Immature natural killer cell (primary cell): Measurements from ENCODE around the gene NUDT3. TPM values are rescaled to one million over a fixed set of nuclear protein-coding genes. Genes with fewer than 3 reads are reported as not detected.
A peak's percentile ranks its signal among the peaks of the same experiment; 100 is the strongest.
"Not testable (repeated sequence)": the region's sequence is repeated elsewhere in the genome, so short reads cannot be mapped to it uniquely, and the experiment has no call there.

Source experiments
- DNase-seq, 3 donors: peaks; one replicate each; pipeline ENCODE4 v3.0.0; 2022; ENCODE audit warnings: mixed read lengths in 1 of 3
- H3K27ac Mint-ChIP-seq, 6 donors: one replicate each; pipeline ENCODE4 v1.8.0; 2020; ENCODE audit warnings: mixed read lengths in 6 of 6, mild to moderate bottlenecking in 5 of 6, inconsistent platforms in 4 of 6, moderate library complexity in 3 of 6
- H3K27me3 Mint-ChIP-seq, 3 donors: one replicate each; pipeline ENCODE4 v1.8.0; 2020 to 2021; ENCODE audit warnings: low read depth in 3 of 3, mild to moderate bottlenecking in 3 of 3, mixed read lengths in 3 of 3, moderate library complexity in 3 of 3, inconsistent platforms in 1 of 3
- H3K36me3 Mint-ChIP-seq, 3 donors: one replicate each; pipeline ENCODE4 v1.8.0; 2020; ENCODE audit warnings: mixed read lengths in 3 of 3, inconsistent platforms in 2 of 3, mild to moderate bottlenecking in 2 of 3
- H3K4me1 Mint-ChIP-seq, 2 donors: one replicate each; pipeline ENCODE4 v1.8.0; 2020; ENCODE audit warnings: inconsistent platforms in 2 of 2, mild to moderate bottlenecking in 2 of 2, mixed read lengths in 2 of 2, moderate library complexity in 1 of 2
- H3K4me3 Mint-ChIP-seq, 5 donors: one replicate each; pipeline ENCODE4 v1.8.0; 2020; ENCODE audit warnings: mild to moderate bottlenecking in 5 of 5, mixed read lengths in 5 of 5, inconsistent platforms in 3 of 5, moderate library complexity in 3 of 5
- H3K9me3 Mint-ChIP-seq, 6 donors: one replicate each; pipeline ENCODE4 v1.8.0; 2020; ENCODE audit warnings: mild to moderate bottlenecking in 6 of 6, mixed read lengths in 6 of 6, inconsistent platforms in 4 of 6, moderate library complexity in 3 of 6
- polyA plus RNA-seq, 3 donors: library from polyadenylated mRNA; unstranded; fragments of 300-500 nt; fragmentation: Illumina TruSeq; gene quantifications; one replicate each; pipeline ENCODE4 v1.2.3, GENCODE V29; 2021

NUDT3 gene
- polyA plus RNA-seq, 3 donors from 2014 or later = 5.0 to 10.3 (median 8.3) TPM

DNA sequence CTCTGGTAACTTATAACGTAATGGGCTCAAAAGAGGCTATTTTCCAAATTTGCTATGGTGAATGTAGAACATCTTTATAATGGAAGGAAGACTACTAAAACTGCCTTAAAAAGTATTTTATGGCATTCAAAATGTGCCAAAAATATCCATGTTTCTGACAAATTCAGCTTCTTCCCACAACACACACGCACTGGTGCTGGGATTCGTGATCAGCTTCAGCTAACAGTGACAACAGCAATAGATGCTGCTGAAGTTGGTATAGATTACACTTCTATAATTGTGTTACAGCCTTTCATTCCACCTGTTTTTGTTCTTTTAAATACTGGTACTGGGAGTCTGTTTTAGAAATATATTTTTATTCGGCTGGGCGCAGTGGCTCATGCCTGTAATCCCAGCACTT is 19.0 kb downstream of the NUDT3 start:
- Mint-ChIP-seq H3K4me1 (peaks cover 6 to 17% of the 10 kb centered on the region in 2 donors), H3K27ac (no peak overlapping the region)

GRCh38 chr6:34371865-34372264 is 20.6 kb downstream of the NUDT3 start:
- H3K36me3 Mint-ChIP-seq, H3K4me3 Mint-ChIP-seq, H3K27me3 Mint-ChIP-seq, DNase-seq, H3K27ac Mint-ChIP-seq, H3K9me3 Mint-ChIP-seq: not testable (repeated sequence)
- peaks cover 9 to 28% of the 10 kb centered on the region in 2 donors for H3K4me1 Mint-ChIP-seq

More for the DNA sequence above, 19.0 kb downstream of the NUDT3 start:
- no peaks in the 10 kb centered on the region for H3K36me3 Mint-ChIP-seq
- H3K9me3 Mint-ChIP-seq = no peaks in the 10 kb centered on the region
- DNase-seq = no peak
- peaks cover 0 to 2% (median 0%) of the 10 kb centered on the region in 3 donors for H3K27me3 Mint-ChIP-seq
- no peak overlapping the region for H3K4me3 Mint-ChIP-seq

DNA sequence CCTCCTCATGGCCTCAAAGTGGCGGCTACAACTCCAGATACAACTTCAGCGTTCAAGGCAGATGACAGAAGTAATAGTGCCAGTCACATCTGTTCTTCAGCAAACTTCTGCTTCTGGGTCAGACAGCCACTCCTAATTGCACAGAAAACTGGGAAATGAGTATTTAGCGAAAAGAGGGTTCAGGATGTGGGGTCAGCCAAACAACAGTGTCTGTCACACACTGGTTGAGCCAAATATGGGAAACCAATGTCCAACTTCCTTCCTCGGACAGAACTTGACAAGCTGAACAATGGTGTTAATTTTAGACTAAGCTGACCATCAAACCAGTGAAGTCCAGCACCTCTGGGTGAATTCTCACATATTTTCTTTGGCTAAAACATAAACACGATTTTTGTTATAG is 22.1 kb downstream of the NUDT3 start:
- DNase-seq = no peak
- H3K36me3 Mint-ChIP-seq = no peaks in the 10 kb centered on the region
- peaks cover 0 to 2% (median 0%) of the 10 kb centered on the region in 3 donors for H3K27me3 Mint-ChIP-seq
- peaks cover 12 to 28% of the 10 kb centered on the region in 2 donors for H3K4me1 Mint-ChIP-seq
- H3K27ac Mint-ChIP-seq = peak overlapping the region in 2 of 6 donors; percentile 58 to 63
- no peak overlapping the region for H3K4me3 Mint-ChIP-seq
- H3K9me3 Mint-ChIP-seq = no peaks in the 10 kb centered on the region

DNA sequence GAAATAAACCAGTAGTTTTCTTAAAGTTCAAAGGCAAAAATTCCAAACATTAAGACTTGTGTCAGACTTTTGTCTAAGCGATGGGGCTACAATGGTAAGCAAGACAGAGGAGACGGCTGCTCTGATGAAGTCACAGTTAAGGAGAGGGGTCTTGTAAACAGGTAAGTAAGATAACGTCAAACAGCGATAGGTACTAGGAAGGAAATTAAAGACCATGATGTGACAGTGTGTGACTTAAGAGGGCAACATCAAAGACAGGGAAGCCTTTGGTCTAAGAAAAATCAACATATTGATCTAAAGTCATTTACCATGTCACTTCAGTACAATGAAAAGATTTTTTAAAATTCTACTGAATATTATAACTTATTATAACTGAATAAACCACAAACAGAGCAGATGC is 23.1 kb downstream of the NUDT3 start:
- H3K36me3 Mint-ChIP-seq = no peaks in the 10 kb centered on the region
- peaks cover 0 to 2% (median 0%) of the 10 kb centered on the region in 3 donors for H3K27me3 Mint-ChIP-seq
- peaks cover 14 to 30% of the 10 kb centered on the region in 2 donors for H3K4me1 Mint-ChIP-seq
- no peak for DNase-seq
- H3K4me3 Mint-ChIP-seq = no peak overlapping the region
- H3K9me3 Mint-ChIP-seq = no peaks in the 10 kb centered on the region
- no peak overlapping the region for H3K27ac Mint-ChIP-seq

GRCh38 chr6:34366639-34366921 is 25.9 kb downstream of the NUDT3 start:
- no peak for DNase-seq
- Mint-ChIP-seq H3K36me3 (no peaks in the 10 kb centered on the region), H3K27me3 (no peaks in the 10 kb centered on the region), H3K4me3 (no peak overlapping the region), H3K9me3 (no peaks in the 10 kb centered on the region), H3K27ac (no peak overlapping the region), H3K4me1 (peaks cover 34 to 55% of the 10 kb centered on the region in 2 donors)

DNA sequence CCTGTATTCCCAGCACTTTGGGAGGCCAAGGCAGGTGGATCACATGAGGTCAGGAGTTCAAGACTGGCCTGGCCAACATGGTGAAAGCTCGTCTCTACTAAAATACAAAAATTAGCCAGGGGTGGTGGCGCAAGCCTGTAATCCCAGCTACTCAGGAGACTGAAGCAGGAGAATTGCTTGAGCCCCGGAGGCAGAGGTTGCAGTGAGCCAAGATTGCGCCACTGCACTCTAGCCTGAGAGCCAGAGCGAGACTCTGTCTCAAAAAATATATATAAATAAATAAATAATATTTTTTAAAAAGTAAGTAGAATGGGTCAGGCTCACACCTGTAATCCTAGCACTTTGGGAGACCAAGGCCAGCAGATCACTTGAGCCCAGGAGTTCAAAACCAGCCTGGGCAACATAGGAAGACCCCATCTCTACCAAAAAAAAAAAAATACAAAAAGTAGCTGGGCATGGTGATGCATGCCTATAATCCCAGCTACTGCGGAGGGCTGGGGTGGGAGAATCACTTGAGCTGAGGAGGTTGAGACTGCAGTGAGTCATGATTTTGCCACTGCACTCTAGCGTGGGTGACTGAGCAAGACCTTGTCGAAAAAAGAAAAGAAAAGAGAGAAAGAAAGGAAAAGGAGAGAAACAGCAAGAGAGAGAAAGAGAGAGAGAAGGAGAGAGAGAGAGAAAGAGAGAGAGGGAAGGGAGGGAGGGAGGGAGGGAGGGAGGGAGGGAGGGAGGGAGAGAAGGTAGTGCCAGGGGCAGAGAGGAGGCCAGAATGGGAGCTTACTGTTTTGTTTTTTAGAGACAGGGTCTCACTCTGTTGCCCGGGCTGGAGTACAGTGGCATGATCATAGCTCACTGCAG is 26.5 kb downstream of the NUDT3 start:
- not testable (repeated sequence) for H3K9me3 Mint-ChIP-seq, H3K27me3 Mint-ChIP-seq, H3K4me3 Mint-ChIP-seq, H3K36me3 Mint-ChIP-seq, DNase-seq
- peak overlapping the region in 1 of 6 donors; percentile 68 for H3K27ac Mint-ChIP-seq
- H3K4me1 Mint-ChIP-seq = peaks cover 39 to 61% of the 10 kb centered on the region in 2 donors

GRCh38 chr6:34363681-34364075 is 28.8 kb downstream of the NUDT3 start:
- H3K9me3 Mint-ChIP-seq, H3K27me3 Mint-ChIP-seq, DNase-seq, H3K4me3 Mint-ChIP-seq, H3K36me3 Mint-ChIP-seq: not testable (repeated sequence)
- peak overlapping the region in 2 of 6 donors; percentile 9 to 43 for H3K27ac Mint-ChIP-seq
- peaks cover 43 to 59% of the 10 kb centered on the region in 2 donors for H3K4me1 Mint-ChIP-seq

- Mint-ChIP-seq H3K4me1 (peaks cover 42 to 55% of the 10 kb centered on the region in 2 donors), H3K9me3 (no peaks in the 10 kb centered on the region), H3K4me3 (no peak overlapping the region), H3K27me3 (peaks cover 0 to 1% (median 0%) of the 10 kb centered on the region in 3 donors), H3K36me3 (no peaks in the 10 kb centered on the region), H3K27ac (peak overlapping the region in 3 of 6 donors; percentile 9 to 67 (median 43))
- no peak for DNase-seq
Observed at GRCh38 chr6:34362909-34363680, 29.4 kb downstream of the NUDT3 start.

- no peak overlapping the region for H3K27ac Mint-ChIP-seq
- H3K9me3 Mint-ChIP-seq = no peaks in the 10 kb centered on the region
- peaks cover 0 to 1% (median 0%) of the 10 kb centered on the region in 3 donors for H3K27me3 Mint-ChIP-seq
- H3K36me3 Mint-ChIP-seq = no peaks in the 10 kb centered on the region
- no peak overlapping the region for H3K4me3 Mint-ChIP-seq
- DNase-seq = no peak
- H3K4me1 Mint-ChIP-seq = peaks cover 39 to 48% of the 10 kb centered on the region in 2 donors
Observed at GRCh38 chr6:34362176-34362575, 30.3 kb downstream of the NUDT3 start.

DNA sequence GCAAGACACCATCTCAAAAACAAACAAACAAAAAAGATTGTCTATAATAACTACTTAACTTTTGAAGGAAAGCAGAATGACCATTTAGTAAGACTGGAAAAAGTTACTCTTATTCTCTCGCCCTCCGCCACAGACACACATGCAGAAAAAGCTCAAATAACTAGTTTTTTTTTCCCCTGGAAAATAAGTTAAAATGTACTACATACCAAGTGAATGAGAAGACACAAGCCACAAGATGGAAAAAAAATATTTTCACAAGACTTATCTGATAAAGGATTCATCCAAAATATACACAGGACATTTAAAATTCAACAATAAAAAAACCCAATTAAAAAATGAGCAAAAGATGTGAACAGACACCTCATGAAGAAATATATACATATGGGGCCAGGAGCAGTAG is 31.9 kb downstream of the NUDT3 start:
- peak overlapping the region in 1 of 6 donors; percentile 3 for H3K27ac Mint-ChIP-seq
- H3K27me3 Mint-ChIP-seq = peaks cover 0 to 1% (median 0%) of the 10 kb centered on the region in 3 donors
- no peaks in the 10 kb centered on the region for H3K36me3 Mint-ChIP-seq
- no peak overlapping the region for H3K4me3 Mint-ChIP-seq
- H3K9me3 Mint-ChIP-seq = no peaks in the 10 kb centered on the region
- DNase-seq = no peak
- peaks cover 36 to 54% of the 10 kb centered on the region in 2 donors for H3K4me1 Mint-ChIP-seq

DNA sequence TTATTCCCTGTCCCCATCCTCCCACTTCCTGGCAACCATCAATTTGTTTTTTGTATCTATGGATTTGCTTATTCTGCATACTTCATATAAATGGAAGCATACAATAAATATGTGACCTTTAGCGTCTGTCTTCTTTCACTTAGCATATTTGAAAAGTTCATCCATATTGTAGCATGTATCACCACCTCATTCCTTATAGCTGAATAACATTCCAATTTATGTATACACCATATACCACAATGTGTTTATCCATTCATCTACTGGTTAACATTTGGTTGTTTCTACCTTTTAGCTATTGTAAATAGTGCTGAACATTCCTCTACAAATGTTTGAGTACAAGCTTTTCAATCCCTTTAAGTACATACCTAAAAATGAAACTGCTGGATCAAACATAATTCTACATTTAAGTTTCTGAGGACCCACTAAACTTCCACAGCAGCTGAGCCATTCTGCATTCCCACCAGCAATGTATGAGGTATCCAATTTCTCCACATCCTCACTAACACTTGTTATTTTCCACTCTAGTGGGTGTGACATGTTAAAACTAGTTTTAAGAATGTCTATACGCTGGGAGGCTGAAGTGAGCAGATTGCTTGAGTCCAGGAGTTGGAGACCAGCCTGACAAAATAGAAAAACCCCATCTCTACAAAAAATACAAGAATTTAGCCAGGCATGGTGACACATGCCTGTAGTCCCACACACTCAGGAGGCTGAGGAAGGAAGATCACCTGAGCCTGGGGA is 32.9 kb downstream of the NUDT3 start:
- Mint-ChIP-seq H3K4me3 (no peak overlapping the region), H3K9me3 (no peaks in the 10 kb centered on the region), H3K27me3 (peaks cover 0 to 1% (median 0%) of the 10 kb centered on the region in 3 donors), H3K36me3 (no peaks in the 10 kb centered on the region), H3K4me1 (peaks cover 36 to 54% of the 10 kb centered on the region in 2 donors), H3K27ac (no peak overlapping the region)
- no peak for DNase-seq

DNA sequence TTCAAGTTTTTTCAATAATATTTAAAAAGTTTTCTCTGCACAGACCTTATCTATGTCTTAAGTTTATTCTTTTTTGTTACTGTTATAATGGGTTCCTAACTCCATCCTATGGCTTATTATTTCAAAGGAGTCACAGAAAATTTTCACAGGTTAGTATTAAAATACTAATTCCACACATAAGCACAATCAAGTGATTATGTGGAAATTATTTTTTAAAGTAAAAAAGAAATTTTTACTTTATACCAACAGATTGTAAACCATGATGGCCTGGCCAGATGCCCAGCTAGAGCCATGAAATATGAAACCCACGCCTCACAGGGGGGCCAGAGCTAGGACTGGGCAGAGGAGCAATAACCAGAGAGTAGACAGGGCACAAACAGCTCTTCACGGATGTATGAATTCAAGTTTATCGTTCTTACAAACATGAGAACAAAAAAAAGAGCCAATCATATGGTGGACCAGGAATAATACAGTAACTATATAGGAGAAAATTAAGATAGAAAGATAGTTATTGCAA is 34.0 kb downstream of the NUDT3 start:
- Mint-ChIP-seq H3K4me1 (peaks cover 28 to 42% of the 10 kb centered on the region in 2 donors), H3K9me3 (no peaks in the 10 kb centered on the region), H3K27me3 (peaks cover 0 to 3% (median 0%) of the 10 kb centered on the region in 3 donors), H3K36me3 (no peaks in the 10 kb centered on the region), H3K27ac (no peak overlapping the region), H3K4me3 (no peak overlapping the region)
- DNase-seq = no peak

GRCh38 chr6:34357937-34358336 is 34.5 kb downstream of the NUDT3 start:
- Mint-ChIP-seq H3K27me3 (peaks cover 0 to 3% (median 0%) of the 10 kb centered on the region in 3 donors), H3K9me3 (no peaks in the 10 kb centered on the region), H3K36me3 (no peaks in the 10 kb centered on the region), H3K4me1 (peaks cover 23 to 41% of the 10 kb centered on the region in 2 donors), H3K4me3 (no peak overlapping the region), H3K27ac (no peak overlapping the region)
- no peak for DNase-seq
